GM23338 (cell line): ENCODE results near the gene EMD. TPM values are rescaled to one million over a fixed set of nuclear protein-coding genes. Genes with fewer than 3 reads are reported as not detected.

Experiments used
- ATAC-seq: fragments of 200-7000 bp; cut with Tn5 transposase; 3 replicates; pipeline ENCODE4 v1.9.1; 2020
- DNase-seq: peaks from one replicate; pipeline ENCODE4 v3.0.0-alpha.2; 2015; ENCODE audit warnings: low spot score
- H2AFZ ChIP-seq: fragments of 200-600 bp; sonication (generic); 2 replicates; pipeline ENCODE4 v1.8.0; 2016; ENCODE audit warnings: antibody characterized with exemption, mild to moderate bottlenecking, moderate library complexity
- H3F3A ChIP-seq: fragments of 200-600 bp; sonication (generic); replicated peaks from 2 replicates; pipeline ENCODE4 v1.8.0; 2017; ENCODE audit warnings: antibody characterized with exemption, mixed run types, low read depth
- H3K27ac ChIP-seq: fragments of 200-600 bp; sonication (generic); 2 replicates; pipeline ENCODE4 v1.6.1; 2016; ENCODE audit warnings: low read depth
- H3K27me3 ChIP-seq: fragments of 200-600 bp; sonication (generic); 2 replicates; pipeline ENCODE4 v1.8.0; 2016; ENCODE audit warnings: mild to moderate bottlenecking, mixed run types, moderate library complexity; ENCODE audit not compliant: insufficient read depth
- H3K36me3 ChIP-seq: fragments of 200-600 bp; sonication (generic); 2 replicates; pipeline ENCODE4 v1.8.0; 2016; ENCODE audit warnings: mild to moderate bottlenecking; ENCODE audit not compliant: insufficient read depth
- H3K4me1 ChIP-seq: fragments of 200-600 bp; sonication (generic); 2 replicates; pipeline ENCODE4 v1.8.0; 2016; ENCODE audit warnings: mild to moderate bottlenecking, moderate library complexity; ENCODE audit not compliant: insufficient read depth
- H3K4me2 ChIP-seq: fragments of 200-600 bp; sonication (generic); 2 replicates; pipeline ENCODE4 v1.7.1; 2017; ENCODE audit warnings: mixed run types
- H3K4me3 ChIP-seq: fragments of 200-600 bp; sonication (generic); 2 replicates; pipeline ENCODE4 v1.6.1; 2016; ENCODE audit warnings: mixed run types
- H3K79me2 ChIP-seq: fragments of 200-600 bp; sonication (generic); replicated peaks from 2 replicates; pipeline ENCODE4 v1.8.0; 2017; ENCODE audit warnings: mild to moderate bottlenecking; ENCODE audit not compliant: insufficient read depth
- H3K9me2 ChIP-seq: fragments of 200-600 bp; sonication (generic); 2 replicates; pipeline ENCODE4 v1.8.0; 2017; ENCODE audit not compliant: insufficient read depth
- H4K20me1 ChIP-seq: fragments of 200-600 bp; sonication (generic); replicated peaks from 2 replicates; pipeline ENCODE4 v1.8.0; 2017; ENCODE audit warnings: mild to moderate bottlenecking; ENCODE audit not compliant: insufficient read depth
- H3K27ac Mint-ChIP-seq: 2 replicates; pipeline ENCODE4 v1.8.0; 2020; ENCODE audit warnings: inconsistent platforms, mild to moderate bottlenecking, moderate library complexity, mixed read lengths
- H3K27me3 Mint-ChIP-seq: 3 replicates; pipeline ENCODE4 v1.8.0; 2022; ENCODE audit warnings: low read depth, mild to moderate bottlenecking, moderate library complexity, mixed read lengths, inconsistent platforms; ENCODE audit not compliant: insufficient read depth, poor library complexity
- H3K36me3 Mint-ChIP-seq: 3 replicates; pipeline ENCODE4 v1.8.0; 2021; ENCODE audit warnings: low read depth, mild to moderate bottlenecking, inconsistent platforms, moderate library complexity, mixed read lengths
- H3K4me1 Mint-ChIP-seq: 3 replicates; pipeline ENCODE4 v1.8.0; 2020; ENCODE audit warnings: mild to moderate bottlenecking, inconsistent platforms, mixed read lengths
- H3K4me3 Mint-ChIP-seq: 3 replicates; pipeline ENCODE4 v1.8.0; 2021; ENCODE audit warnings: moderate library complexity, mild to moderate bottlenecking, inconsistent platforms, mixed read lengths
- H3K9me3 Mint-ChIP-seq: 3 replicates; pipeline ENCODE4 v1.8.0; 2020; ENCODE audit warnings: moderate library complexity, mild to moderate bottlenecking, inconsistent platforms, mixed read lengths
- CTCF ChIP-seq, 2 experiments: fragments of 200-600 bp in 1 of 2; sonication (generic) in 1 of 2; conservative IDR thresholded peaks; 2 replicates each; pipeline versions ENCODE4 v1.5.1 to v1.6.1; 2016 to 2017; ENCODE audit warnings: antibody characterized with exemption in 2 of 2, low read depth in 2 of 2, mild to moderate bottlenecking in 2 of 2, moderate library complexity in 1 of 2
- ETS1 ChIP-seq: IDR thresholded peaks from 2 replicates; pipeline ENCODE4 v1.6.1; 2016; ENCODE audit warnings: antibody characterized with exemption
- EZH2 ChIP-seq: fragments of 200-600 bp; sonication (generic); IDR thresholded peaks from one replicate; pipeline ENCODE4 v1.8.0; 2017; ENCODE audit warnings: antibody characterized with exemption, mild to moderate bottlenecking, low read depth; ENCODE audit not compliant: unreplicated experiment
- JUNB ChIP-seq: IDR thresholded peaks from one replicate; pipeline ENCODE4 v1.6.1; 2016; ENCODE audit warnings: antibody characterized with exemption; ENCODE audit not compliant: unreplicated experiment
- NANOG ChIP-seq: IDR thresholded peaks from 2 replicates; pipeline ENCODE4 v1.6.1; 2016; ENCODE audit warnings: antibody characterized with exemption, borderline replicate concordance
- ZNF114 ChIP-seq: fragments of 250-450 bp; sonication (Bioruptor Pico); IDR thresholded peaks from 2 replicates; pipeline ENCODE4 v1.5.0; 2020; ENCODE audit warnings: mild to moderate bottlenecking, moderate library complexity
- polyA plus RNA-seq: library from polyadenylated mRNA; unstranded; fragments of >200 nt; fragmentation: Nextera tagmentation; extraction: Ambion mirVana; gene quantifications from 2 replicates; pipeline ENCODE4 v1.2.1, GENCODE V29; 2016
- total RNA-seq: library from RNA; depleted of rRNA; stranded (reverse); fragments of >200 nt; shearing (Covaris generic); gene quantifications from 2 replicates; pipeline ENCODE4 v1.2.3, GENCODE V29; 2014

The EMD gene
- total and polyA plus RNA-seq, 2 experiments from 2014 or later, result 74.2 to 78.6 TPM

GRCh38 chrX:154382483-154383069, 3.5 kb downstream of the EMD start:
- no peak for ATAC-seq
- Histone ChIP-seq H3K27ac (no peak overlapping the region), H3K9me2 (no peaks in the 10 kb centered on the region), H3K79me2 (peaks cover 11% of the 10 kb centered on the region), H3K4me2 (no peak overlapping the region), H3K4me3 (no peak overlapping the region), H3K27me3 (no peaks in the 10 kb centered on the region), H2AFZ (no peak overlapping the region), H3K36me3 (no peaks in the 10 kb centered on the region), H4K20me1 (no peaks in the 10 kb centered on the region), H3F3A (no peaks in the 10 kb centered on the region), H3K4me1 (0 out of 2 replicates have a peak, but pooled peaks cover 4% of the 10 kb centered on the region)
- peaks cover 9% of the 10 kb centered on the region for H3K27me3 Mint-ChIP-seq
- DNase-seq, result no peak
- no peak overlapping the region for H3K27ac Mint-ChIP-seq
- no peaks in the 10 kb centered on the region for H3K9me3 Mint-ChIP-seq
- no peak for TF ChIP-seq CTCF (conservative IDR thresholded peaks at IDR 0.05; ENCODE audit: low read depth in 2 of 2)
- no peak for TF ChIP-seq EZH2
- peaks cover 18% of the 10 kb centered on the region for H3K4me1 Mint-ChIP-seq
- H3K4me3 Mint-ChIP-seq, result no peak overlapping the region
- H3K36me3 Mint-ChIP-seq, result peaks cover 20% of the 10 kb centered on the region

GRCh38 chrX:154383359-154384283, 4.5 kb downstream of the EMD start:
- peaks cover 11% of the 10 kb centered on the region for H3K79me2 ChIP-seq
- H3K4me1 ChIP-seq, result 0 out of 2 replicates have a peak, but pooled peaks cover 4% of the 10 kb centered on the region
- H2AFZ ChIP-seq, result no peak overlapping the region
- peaks cover 20% of the 10 kb centered on the region for H3K36me3 Mint-ChIP-seq
- H3K4me3 ChIP-seq, result no peak overlapping the region
- no peaks in the 10 kb centered on the region for H3F3A ChIP-seq
- H3K4me2 ChIP-seq, result no peak overlapping the region
- H3K27ac ChIP-seq, result no peak overlapping the region
- ATAC-seq, result no peak
- H3K27ac Mint-ChIP-seq, result no peak overlapping the region
- no peak overlapping the region for H3K4me3 Mint-ChIP-seq
- TF ChIP-seq ZNF114 (CRISPR knock-in tag) (no peak), NANOG (no peak), JUNB (no peak), ETS1 (no peak)
- no peaks in the 10 kb centered on the region for H3K36me3 ChIP-seq
- peaks cover 9% of the 10 kb centered on the region for H3K27me3 Mint-ChIP-seq
- H3K9me3 Mint-ChIP-seq, result no peaks in the 10 kb centered on the region
- H3K9me2 ChIP-seq, result no peaks in the 10 kb centered on the region
- peaks cover 18% of the 10 kb centered on the region for H3K4me1 Mint-ChIP-seq
- H4K20me1 ChIP-seq, result no peaks in the 10 kb centered on the region
- DNase-seq, result no peak
- no peaks in the 10 kb centered on the region for H3K27me3 ChIP-seq
